H1 (cell line): ENCODE data around the gene MTCH1. TPM values are rescaled to one million over a fixed set of nuclear protein-coding genes. Genes with fewer than 3 reads are reported as not detected.

Experiments used
- FOSL1 ChIP-seq: IDR thresholded peaks from 2 replicates; pipeline ENCODE4 v1.6.1; 2011; ENCODE audit warnings: mild to moderate bottlenecking, low read depth, low read length, moderate library complexity; ENCODE audit not compliant: insufficient read depth
- GTF2F1 ChIP-seq: IDR thresholded peaks from 2 replicates; pipeline ENCODE4 v1.6.1; 2012; ENCODE audit warnings: low read depth, low read length, improper control_type of control experiment, borderline replicate concordance
- JUN ChIP-seq: IDR thresholded peaks from 2 replicates; pipeline ENCODE4 v1.6.1; 2011; ENCODE audit warnings: low read depth, mild to moderate bottlenecking, improper control_type of control experiment, low read length
- RBBP5 ChIP-seq: IDR thresholded peaks from 2 replicates; pipeline ENCODE4 v1.7.1; 2012; ENCODE audit warnings: low read depth, mild to moderate bottlenecking, inconsistent platforms, low read length, moderate library complexity, borderline replicate concordance
- polyA plus RNA-seq, 7 experiments: library from polyadenylated mRNA; depleted of rRNA in 3 of 7; stranded (reverse) in 5 of 7; unstranded in 2 of 7; fragments of >200 nt in 5 of 7; fragments of 200-250 nt in 2 of 7; gene quantifications; 1 replicate in 5 of 7; 2 replicates in 1 of 7; 4 replicates in 1 of 7; pipeline versions ENCODE4 v1.2.1 to v1.2.3, GENCODE V29; 2011 to 2013; ENCODE audit warnings: missing spikeins in 2 of 7, mixed read lengths in 2 of 7
- total RNA-seq: library from RNA; stranded (reverse); fragmentation: NEBNext Ultra II Directional; extraction: Animal tissue kit (Norgen Biotek cat#: 25700); gene quantifications from 2 replicates; pipeline ENCODE4 v1.2.1, GENCODE V29; 2021

The MTCH1 gene
- total and polyA plus RNA-seq, 2 of the 8 experiments (the other 6 are each of a cell fraction or from before 2014, with no cell fraction given), result 169 to 214 TPM

DNA sequence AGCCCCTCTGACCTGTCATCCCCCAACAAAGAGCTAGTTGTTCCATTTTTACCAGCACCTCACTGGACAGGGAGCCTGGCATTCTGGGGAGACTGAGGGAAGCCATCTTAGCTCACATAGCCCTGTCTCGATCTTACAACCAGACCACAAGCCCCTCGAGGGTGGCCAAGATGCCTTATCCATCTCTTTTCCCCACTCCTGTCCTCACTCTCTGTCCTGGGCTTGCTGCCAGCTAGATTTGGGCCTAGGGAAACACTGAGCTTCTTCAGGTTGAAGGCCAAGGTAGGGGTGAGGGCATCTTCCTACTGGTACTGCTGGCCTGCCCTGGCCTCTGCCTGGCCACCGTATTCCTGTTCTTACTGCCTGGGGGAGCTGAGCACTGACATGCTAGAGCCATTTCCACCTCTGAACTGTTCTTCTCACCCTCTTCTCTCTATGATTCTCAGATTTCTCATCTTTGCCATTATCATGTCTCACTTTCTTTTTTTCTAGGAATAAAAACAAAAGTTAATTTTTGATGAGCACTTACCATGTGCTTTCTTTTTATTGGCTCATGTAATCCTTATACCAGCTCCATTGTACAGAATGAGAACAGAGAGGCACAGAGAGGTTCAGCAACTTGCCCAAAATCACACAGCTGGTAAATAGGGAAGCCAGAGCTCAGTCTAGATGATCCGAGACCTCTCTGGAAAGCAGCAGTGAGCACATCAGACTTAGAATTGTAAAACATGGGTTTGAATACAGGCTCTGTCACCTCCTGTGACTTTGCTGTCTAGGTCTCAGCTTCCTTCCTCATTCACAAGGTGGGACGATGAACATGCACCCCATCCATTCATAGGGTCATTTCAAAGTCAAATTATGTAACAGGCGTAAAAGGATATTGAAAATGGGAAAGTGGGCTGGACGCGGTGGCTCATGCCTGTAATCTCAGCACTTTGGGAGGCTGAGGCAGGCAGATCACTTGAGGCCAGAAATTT is 48.1 kb upstream of the MTCH1 start (continued):
- TF ChIP-seq RBBP5 (no peak), JUN (no peak), FOSL1 (no peak), GTF2F1 (no peak)
